ENCODE measurements around the gene ZNF407.

- TF ChIP-seq CTCF (IDR thresholded peaks at IDR 0.05) (no peak), POLR2A (IDR thresholded peaks at IDR 0.05) (no peak)
Observed at GRCh38 chr18:74768096-74768495, 170.4 kb downstream of the ZNF407 start.

Data from testis (tissue), 2 donors.